Mammary epithelial cell (primary cell): Measurements from ENCODE around the gene IRF8.

Experiments
- CTCF ChIP-seq, 2 donors: IDR thresholded peaks in 1 of 2; conservative IDR thresholded peaks in 1 of 2; 2 replicates each; pipeline ENCODE4 v1.5.1; 2011 to 2012; ENCODE audit warnings: inconsistent platforms in 2 of 2, low read length in 2 of 2, mild to moderate bottlenecking in 2 of 2, control low read depth in 1 of 2, low read depth in 1 of 2; ENCODE audit not compliant: insufficient read depth in 1 of 2; ENCODE audit errors: extremely low read depth in 1 of 2
- EZH2 ChIP-seq: IDR thresholded peaks from 2 replicates; pipeline ENCODE4 v1.6.1; 2012; ENCODE audit warnings: low read length, inconsistent platforms, borderline replicate concordance

GRCh38 chr16:85928401-85928820 lies 29.4 kb downstream of the IRF8 start:
- no peak for TF ChIP-seq CTCF (conservative IDR thresholded peaks at IDR 0.05 in 1 of 2, IDR thresholded peaks at IDR 0.05 in 1 of 2; ENCODE audit: extremely low read depth in 1 of 2, insufficient read depth in 1 of 2, low read depth in 1 of 2, low read length in 2 of 2)
- TF ChIP-seq EZH2 = no peak
